Lower leg skin (tissue), 4 donors: ENCODE results near the gene KTN1. TPM values are rescaled to one million over a fixed set of nuclear protein-coding genes. Genes with fewer than 3 reads are reported as not detected.

Source experiments
- DNase-seq, 2 donors: peaks; one replicate each; pipeline ENCODE4 v3.0.0-alpha.2; 2019; ENCODE audit warnings: low spot score in 2 of 2
- H3K4me3 ChIP-seq: fragments of 200-600 bp; sonication (generic); 2 replicates; pipeline ENCODE4 v1.5.1; 2017; ENCODE audit warnings: mild to moderate bottlenecking, low read depth; ENCODE audit not compliant: poor library complexity, severe bottlenecking
- CTCF ChIP-seq, 3 donors: fragments of 450-650 bp; IDR thresholded peaks; one replicate each; pipeline ENCODE4 v1.5.1; 2016; ENCODE audit warnings: antibody characterized with exemption in 3 of 3, mild to moderate bottlenecking in 3 of 3, moderate library complexity in 2 of 3
- POLR2A ChIP-seq, 2 donors: fragments of 450-650 bp; IDR thresholded peaks; one replicate each; pipeline ENCODE4 v1.6.1; 2016 to 2017; ENCODE audit warnings: antibody characterized with exemption in 2 of 2, mild to moderate bottlenecking in 1 of 2, moderate library complexity in 1 of 2
- whole genome bisulfite sequencing, 2 donors: methylation state at CpG; one replicate each; pipeline ENCODE4 v1.1.5; 2018; 5-methylcytosine and 5-hydroxymethylcytosine counted together
- intact Hi-C: fragments of 100-400 bp; cut with DNase I; formaldehyde crosslinking; loops from one replicate; pipeline ENCODE4 v1.15.0; 2023; ENCODE audit warnings: low total_unique reads
- total RNA-seq, 4 donors: library from RNA; depleted of rRNA; stranded (reverse); fragments of >200 nt; gene quantifications; one replicate each; pipeline ENCODE4 v1.1.0, GENCODE V29; 2016

The KTN1 gene
- total RNA-seq, 4 donors from 2014 or later = 97.7 to 117 (median 106) TPM

DNA sequence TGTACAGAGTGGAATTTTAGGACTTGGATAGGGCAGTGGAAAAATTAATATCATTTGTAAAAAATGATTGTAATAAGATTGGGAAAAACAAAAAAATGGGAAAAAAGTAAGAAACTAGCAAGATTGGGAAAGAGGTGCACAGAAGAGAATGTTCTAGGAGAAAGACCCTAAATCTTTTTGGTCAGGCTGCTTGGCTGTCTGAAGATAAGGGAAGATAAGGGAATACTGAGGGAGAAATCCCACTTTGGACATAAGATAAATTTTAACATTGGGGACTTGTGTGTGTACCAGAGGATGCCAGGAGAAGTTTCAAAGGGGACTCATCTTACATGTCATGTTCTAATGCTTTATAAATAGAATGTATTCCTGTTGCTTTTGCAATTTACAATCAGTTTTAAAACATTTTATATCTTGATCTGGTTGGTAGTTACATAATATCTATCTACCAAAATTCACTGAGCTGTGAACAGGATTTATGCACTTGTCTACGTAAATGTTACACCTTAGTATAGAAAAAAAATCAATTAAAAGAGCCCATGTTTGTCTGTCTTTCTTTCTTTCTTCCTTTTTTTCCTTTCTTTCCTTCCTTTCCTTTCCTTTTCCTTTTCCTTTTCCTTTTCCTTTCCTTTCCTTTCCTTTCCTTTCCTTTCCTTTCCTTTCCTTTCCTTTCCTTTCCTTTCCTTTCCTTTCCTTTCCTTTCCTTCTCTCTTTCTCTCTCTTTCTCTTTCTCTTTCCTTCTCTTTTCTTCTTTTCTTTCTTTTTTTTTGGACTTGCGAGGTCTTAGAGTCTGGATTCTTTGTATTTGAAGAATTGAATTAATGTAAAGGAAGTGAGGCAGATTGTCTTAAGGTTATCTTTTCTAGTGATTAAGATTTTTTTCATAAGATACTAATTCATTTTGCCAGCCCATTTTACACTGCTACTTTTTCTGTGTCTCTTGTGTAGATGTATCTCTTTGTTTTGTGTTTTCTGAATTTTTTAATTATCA, 66.1 kb downstream of the KTN1 start:
- DNase-seq = no peak

GRCh38 chr14:55650992-55651391, 71.0 kb downstream of the KTN1 start:
- intact Hi-C loops = no loop called here
- TF ChIP-seq CTCF (IDR thresholded peaks at IDR 0.05) (no peak), POLR2A (IDR thresholded peaks at IDR 0.05) (no peak)
- no peak overlapping the region for H3K4me3 ChIP-seq
- DNase-seq = no peak
- WGBS, 2 donors = 81 to 82% methylated on average over 1 of the region's 1 CpG

More for the DNA sequence above, 66.1 kb downstream of the KTN1 start:
- H3K4me3 ChIP-seq = no peak overlapping the region
- TF ChIP-seq CTCF (IDR thresholded peaks at IDR 0.05) = no peak
- no peak for TF ChIP-seq POLR2A (IDR thresholded peaks at IDR 0.05)
- intact Hi-C loops = no loop called here
- 94 to 100% methylated on average over 2 of the region's 2 CpGs for WGBS, 2 donors

- intact Hi-C loops = no loop called here
- no peak overlapping the region for H3K4me3 ChIP-seq
- TF ChIP-seq POLR2A (IDR thresholded peaks at IDR 0.05) = no peak
- no peak for DNase-seq
- WGBS, 2 donors = 76 to 86% methylated on average over 2 of the region's 2 CpGs
These were observed 74.2 kb downstream of the KTN1 start for GRCh38 chr14:55654243-55654642.

GRCh38 chr14:55661029-55661428, 81.0 kb downstream of the KTN1 start:
- TF ChIP-seq POLR2A (IDR thresholded peaks at IDR 0.05) (no peak), CTCF (IDR thresholded peaks at IDR 0.05) (no peak)
- intact Hi-C loops = no loop called here
- no peak for DNase-seq
- H3K4me3 ChIP-seq = no peak overlapping the region

DNA sequence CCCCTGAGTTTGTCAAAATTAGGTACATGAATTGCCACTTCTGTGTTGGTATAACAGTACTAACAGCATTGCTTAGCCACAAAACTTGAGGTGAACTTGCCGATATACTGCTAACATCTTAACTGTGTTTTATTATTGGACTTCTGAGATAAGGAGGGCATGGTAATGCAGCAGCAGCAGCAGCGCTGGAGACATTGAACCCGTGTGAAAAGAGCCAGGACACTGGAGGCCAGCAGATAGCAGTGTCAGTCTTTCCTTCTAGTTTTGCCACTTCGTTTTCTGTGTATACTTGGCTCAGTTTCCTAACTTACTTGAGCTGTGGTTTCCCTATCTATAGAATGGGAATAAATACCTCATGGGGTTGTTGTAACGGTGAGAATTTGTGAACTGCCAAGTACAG, 82.7 kb downstream of the KTN1 start:
- H3K4me3 ChIP-seq = no peak overlapping the region
- intact Hi-C loops = no loop called here
- no peak for DNase-seq
- TF ChIP-seq CTCF (IDR thresholded peaks at IDR 0.05) = no peak
- TF ChIP-seq POLR2A (IDR thresholded peaks at IDR 0.05) = no peak
- 88 to 92% methylated on average over 5 of the region's 5 CpGs for WGBS, 2 donors

- H3K4me3 ChIP-seq = no peak overlapping the region
- TF ChIP-seq CTCF (IDR thresholded peaks at IDR 0.05) = no peak
- no peak for TF ChIP-seq POLR2A (IDR thresholded peaks at IDR 0.05)
- intact Hi-C loops = no loop called here
- no peak for DNase-seq
- WGBS, 2 donors = 81 to 82% methylated on average over 4 of the region's 4 CpGs
These were observed 85.2 kb downstream of the KTN1 start for GRCh38 chr14:55665067-55665675.
